Endothelial cell of umbilical vein (primary cell): ENCODE measurements around the gene ACBD3. TPM values are rescaled to one million over a fixed set of nuclear protein-coding genes. Genes with fewer than 3 reads are reported as not detected.

Experiments used
- BruUV-seq: library from RNA; stranded (reverse); fragments of 400-500 nt; replicated peaks from 2 replicates; lab custom pipeline; 2021; lab: Mats Ljungman, UMichigan
- CTCF ChIA-PET: fragments of 300-600, 350-600 bp; sonication (Branson Sonifier 250); formaldehyde crosslinking; loops from one replicate; lab custom pipeline; 2021; ENCODE audit warnings: antibody characterized with exemption, inconsistent platforms; lab: Charles Lee
- POLR2A ChIA-PET: fragments of 300-600, 350-600 bp; sonication (Branson Sonifier 250); formaldehyde crosslinking; loops from one replicate; lab custom pipeline; 2021; ENCODE audit warnings: antibody characterized with exemption, inconsistent platforms; lab: Charles Lee
- DNase-seq: peaks from one replicate; pipeline ENCODE4 v3.0.0-alpha.2; 2011; ENCODE audit warnings: low read depth, low spot score
- FAIRE-seq: peaks from 2 replicates; lab custom pipeline; 2011; peaks lifted over from hg19 to GRCh38; lab: Jason Lieb, UNC
- H2AFZ ChIP-seq: 2 replicates; pipeline ENCODE4 v1.6.0; 2012; ENCODE audit warnings: low read depth, low read length, control low read depth, inconsistent platforms
- H3K27ac ChIP-seq: 2 replicates; pipeline ENCODE4 v1.5.1; 2011; ENCODE audit warnings: low read depth, mild to moderate bottlenecking, control low read depth, low read length, moderate library complexity; ENCODE audit not compliant: insufficient read depth
- H3K27me3 ChIP-seq, 2 experiments: 2 replicates each; pipeline versions ENCODE4 v1.6.0 to v1.6.1; 2011; ENCODE audit warnings: low read length in 2 of 2, mixed read lengths in 1 of 2; ENCODE audit not compliant: control insufficient read depth in 2 of 2, insufficient read depth in 2 of 2
- H3K36me3 ChIP-seq, 2 experiments: 2 replicates in 1 of 2; 3 replicates in 1 of 2; pipeline ENCODE4 v1.5.1; 2011; ENCODE audit warnings: low read length in 2 of 2, mild to moderate bottlenecking in 1 of 2, moderate library complexity in 1 of 2; ENCODE audit not compliant: control insufficient read depth in 2 of 2, insufficient read depth in 2 of 2; ENCODE audit errors: extremely low read depth in 1 of 2
- H3K4me1 ChIP-seq: 3 replicates; pipeline ENCODE4 v1.5.1; 2011; ENCODE audit warnings: mild to moderate bottlenecking, low read length; ENCODE audit not compliant: control insufficient read depth, insufficient read depth; ENCODE audit errors: extremely low read depth
- H3K4me2 ChIP-seq: 2 replicates; pipeline ENCODE4 v1.6.1; 2011; ENCODE audit warnings: low read length, control low read depth, mixed read lengths; ENCODE audit not compliant: insufficient read depth
- H3K4me3 ChIP-seq, 3 experiments: fragments of 200-600 bp in 1 of 3; sonication (generic), shearing (Covaris generic) in 1 of 3; replicated peaks in 1 of 3; 2 replicates each; pipeline ENCODE4 v1.5.1; 2011 to 2016; ENCODE audit warnings: control low read depth in 3 of 3, low read length in 3 of 3, mild to moderate bottlenecking in 2 of 3, inconsistent platforms in 1 of 3, low read depth in 1 of 3, moderate library complexity in 1 of 3; ENCODE audit not compliant: insufficient read depth in 1 of 3
- H3K79me2 ChIP-seq: 2 replicates; pipeline ENCODE4 v1.6.0; 2012; ENCODE audit warnings: low read length, inconsistent platforms; ENCODE audit not compliant: control insufficient read depth, insufficient read depth
- H3K9ac ChIP-seq: replicated peaks from 2 replicates; pipeline ENCODE3; 2011; ENCODE audit warnings: low read length, control low read depth; ENCODE audit not compliant: insufficient read depth; ENCODE audit errors: extremely low read depth
- H3K9me1 ChIP-seq: replicated peaks from 3 replicates; pipeline ENCODE4 v1.6.0; 2011; ENCODE audit warnings: mild to moderate bottlenecking, low read length; ENCODE audit not compliant: control insufficient read depth, insufficient read depth; ENCODE audit errors: extremely low read depth
- H3K9me3 ChIP-seq: replicated peaks from 2 replicates; pipeline ENCODE4 v1.5.1; 2012; ENCODE audit warnings: low read length, inconsistent platforms; ENCODE audit not compliant: control insufficient read depth, insufficient read depth
- H4K20me1 ChIP-seq: replicated peaks from 2 replicates; pipeline ENCODE3; 2011; ENCODE audit warnings: mild to moderate bottlenecking, low read length; ENCODE audit not compliant: control insufficient read depth, insufficient read depth; ENCODE audit errors: extremely low read depth
- CTCF ChIP-seq, 2 donors: IDR thresholded peaks; 1 replicate in 1 of 2; 2 replicates in 1 of 2; pipeline ENCODE4 v1.5.1; 2011; ENCODE audit warnings: low read length in 2 of 2, mild to moderate bottlenecking in 2 of 2, moderate library complexity in 2 of 2, control low read depth in 1 of 2, inconsistent platforms in 1 of 2, low read depth in 1 of 2; ENCODE audit not compliant: insufficient read depth in 1 of 2; ENCODE audit errors: extremely low read depth in 1 of 2
- EZH2 ChIP-seq: IDR thresholded peaks from 2 replicates; pipeline ENCODE4 v1.6.1; 2012; ENCODE audit warnings: borderline replicate concordance, low read depth, mild to moderate bottlenecking, moderate library complexity, low read length, inconsistent platforms; ENCODE audit not compliant: severe bottlenecking
- FOS ChIP-seq: IDR thresholded peaks from 2 replicates; pipeline ENCODE4 v1.6.1; 2011; ENCODE audit warnings: mild to moderate bottlenecking, low read length, moderate library complexity, borderline replicate concordance; ENCODE audit not compliant: insufficient read depth
- GATA2 ChIP-seq: IDR thresholded peaks from 2 replicates; pipeline ENCODE4 v1.7.0; 2011; ENCODE audit warnings: low read depth, mild to moderate bottlenecking, moderate library complexity, mixed read lengths, low read length; ENCODE audit not compliant: insufficient read length, insufficient read depth
- JUN ChIP-seq: IDR thresholded peaks from 2 replicates; pipeline ENCODE4 v1.6.1; 2011; ENCODE audit warnings: borderline replicate concordance, low read depth; ENCODE audit not compliant: insufficient read length, insufficient read depth
- MAX ChIP-seq: IDR thresholded peaks from 2 replicates; pipeline ENCODE4 v1.6.1; 2011; ENCODE audit not compliant: insufficient read depth, insufficient read length
- MYC ChIP-seq: IDR thresholded peaks from one replicate; pipeline ENCODE4 v1.6.1; 2011; ENCODE audit warnings: mild to moderate bottlenecking, low read depth, low read length
- POLR2A ChIP-seq: IDR thresholded peaks from 2 replicates; pipeline ENCODE4 v1.6.1; 2012; ENCODE audit warnings: low read depth, mild to moderate bottlenecking, control low read depth, low read length
- POLR2AphosphoS5 ChIP-seq: IDR thresholded peaks from 2 replicates; pipeline ENCODE4 v1.6.1; 2012; ENCODE audit warnings: low read depth, mild to moderate bottlenecking, control low read depth, low read length, moderate library complexity; ENCODE audit not compliant: insufficient read depth
- dilution Hi-C: fragments of 300-500 bp; cut with MboI; formaldehyde crosslinking; loops from one replicate; pipeline ENCODE4 v1.15.0; 2019; ENCODE audit warnings: low sequenced_read_pairs; ENCODE audit not compliant: extremely low pct_ligation_motif_present
- intact Hi-C: fragments of 100-400 bp; cut with micrococcal nuclease; formaldehyde crosslinking; loops from one replicate; pipeline ENCODE4 v1.10.0; 2022
- polyA plus RNA-seq, 4 experiments: library from polyadenylated mRNA; depleted of rRNA in 3 of 4; stranded (reverse) in 3 of 4; unstranded in 1 of 4; fragments of >200 nt; gene quantifications; 2 replicates each; pipeline versions ENCODE4 v1.2.1 to v1.2.3, GENCODE V29; 2011 to 2012; ENCODE audit warnings: missing spikeins in 1 of 4
- total RNA-seq: library from RNA; stranded (reverse); gene quantifications from 2 replicates; pipeline ENCODE4 v1.2.3, GENCODE V29; 2021

Gene ACBD3
- total and polyA plus RNA-seq, 2 donors (not counting 3 experiments of a cell fraction or from before 2014, with no cell fraction given): 12.3 to 36.4 TPM

- FAIRE-seq (no peak), DNase-seq (no peak)
- dilution Hi-C loops (no loop called here), intact Hi-C loops (no loop called here)
- Histone ChIP-seq H3K36me3 (no peaks in the 10 kb centered on the region), H3K4me2 (no peak overlapping the region), H4K20me1 (no peaks in the 10 kb centered on the region), H3K27ac (no peak overlapping the region), H3K79me2 (no peaks in the 10 kb centered on the region), H2AFZ (no peak overlapping the region), H3K4me1 (no peaks in the 10 kb centered on the region), H3K27me3 (no peaks in the 10 kb centered on the region), H3K9me3 (no peaks in the 10 kb centered on the region), H3K9ac (no peak overlapping the region), H3K9me1 (no peaks in the 10 kb centered on the region), H3K4me3 (no peak overlapping the region)
- POLR2A ChIA-PET: no interaction called here
- TF ChIP-seq POLR2AphosphoS5: no peak
- no peak for TF ChIP-seq EZH2
- no peak for TF ChIP-seq POLR2A
- TF ChIP-seq GATA2: no peak
- TF ChIP-seq JUN: no peak
- no peak for TF ChIP-seq CTCF (IDR thresholded peaks at IDR 0.05; ENCODE audit: extremely low read depth in 1 of 2, insufficient read depth in 1 of 2, low read depth in 1 of 2, low read length in 2 of 2)
- no peak for TF ChIP-seq MAX
- no peak for TF ChIP-seq MYC
- TF ChIP-seq FOS: no peak
- CTCF ChIA-PET: interaction anchor here (1.7 to 1.8 kb wide), 2 partner anchors 8 to 84 kb away, joined by 4 to 6 read pairs; no protein-coding TSS in a partner anchor
- no TSS peak for BruUV-seq
Observed at GRCh38 chr1:226209307-226210059, 22.9 kb upstream of the ACBD3 start.
